ENCODE measurements around the gene MAP3K1. TPM values are rescaled to one million over a fixed set of nuclear protein-coding genes. Genes with fewer than 3 reads are reported as not detected.

The MAP3K1 gene
- total RNA-seq, 4 donors from 2014 or later: 4.2 to 6.8 (median 5.4) TPM

GRCh38 chr5:56849671-56850070, 34.3 kb downstream of the MAP3K1 start:
- no peak for ATAC-seq
- no peak for DNase-seq
- TF ChIP-seq CTCF (IDR thresholded peaks at IDR 0.05 in 4 of 5, conservative IDR thresholded peaks at IDR 0.05 in 1 of 5): no peak
- TF ChIP-seq POLR2A (IDR thresholded peaks at IDR 0.05): no peak
- no peaks in the 10 kb centered on the region for H3K36me3 ChIP-seq
- no peak overlapping the region for H3K27ac ChIP-seq
- intact Hi-C loops (cut with DNase I; ENCODE audit: low total_unique reads): no loop called here
- no peaks in the 10 kb centered on the region for H3K27me3 ChIP-seq
- no peaks in the 10 kb centered on the region for H3K9me3 ChIP-seq
- in situ Hi-C loops (cut with MboI; ENCODE audit: low sequenced_read_pairs in 4 of 4): loop anchor here in 2 of 4 donors (10.0 to 25.0 kb wide), 2 partner anchors 912 to 915 kb away; no protein-coding TSS in a partner anchor
- peaks cover 25 to 62% of the 10 kb centered on the region in 2 donors for H3K4me1 ChIP-seq
- no peak overlapping the region for H3K4me3 ChIP-seq

- intact Hi-C loops (cut with DNase I; ENCODE audit: low total_unique reads): no loop called here
- H3K27ac ChIP-seq: no peak overlapping the region
- no peak overlapping the region for H3K4me3 ChIP-seq
- no peaks in the 10 kb centered on the region for H3K9me3 ChIP-seq
- in situ Hi-C loops (cut with MboI; ENCODE audit: low sequenced_read_pairs in 4 of 4): no loop called here
- H3K27me3 ChIP-seq: no peaks in the 10 kb centered on the region
- no peak for TF ChIP-seq POLR2A (IDR thresholded peaks at IDR 0.05)
- no peak for TF ChIP-seq CTCF (IDR thresholded peaks at IDR 0.05 in 4 of 5, conservative IDR thresholded peaks at IDR 0.05 in 1 of 5)
- H3K4me1 ChIP-seq: peaks cover 31 to 69% of the 10 kb centered on the region in 2 donors
- H3K36me3 ChIP-seq: no peaks in the 10 kb centered on the region
- DNase-seq (no peak), ATAC-seq (no peak)
These were observed 35.1 kb downstream of the MAP3K1 start for GRCh38 chr5:56850423-56850822.

- in situ Hi-C loops (cut with MboI; ENCODE audit: low sequenced_read_pairs in 4 of 4): no loop called here
- Histone ChIP-seq H3K4me3 (no peak overlapping the region), H3K27ac (no peak overlapping the region), H3K27me3 (no peaks in the 10 kb centered on the region), H3K4me1 (peaks cover 35 to 67% of the 10 kb centered on the region in 2 donors), H3K9me3 (no peaks in the 10 kb centered on the region), H3K36me3 (no peaks in the 10 kb centered on the region)
- intact Hi-C loops (cut with DNase I; ENCODE audit: low total_unique reads): no loop called here
- no peak for TF ChIP-seq CTCF (IDR thresholded peaks at IDR 0.05 in 4 of 5, conservative IDR thresholded peaks at IDR 0.05 in 1 of 5)
- TF ChIP-seq POLR2A (IDR thresholded peaks at IDR 0.05): no peak
- DNase-seq: no peak
- no peak for ATAC-seq
These were observed 36.1 kb downstream of the MAP3K1 start for GRCh38 chr5:56851258-56851941.

GRCh38 chr5:56852228-56853000, 37.1 kb downstream of the MAP3K1 start:
- Histone ChIP-seq H3K27ac (peak overlapping the region in 2 of 4 donors; percentile 0 to 36), H3K27me3 (no peaks in the 10 kb centered on the region), H3K4me1 (peaks cover 25 to 57% of the 10 kb centered on the region in 2 donors), H3K36me3 (no peaks in the 10 kb centered on the region), H3K9me3 (no peaks in the 10 kb centered on the region), H3K4me3 (no peak overlapping the region)
- DNase-seq (no peak), ATAC-seq (no peak)
- in situ Hi-C loops (cut with MboI; ENCODE audit: low sequenced_read_pairs in 4 of 4): no loop called here
- intact Hi-C loops (cut with DNase I; ENCODE audit: low total_unique reads): no loop called here
- no peak for TF ChIP-seq POLR2A (IDR thresholded peaks at IDR 0.05)
- TF ChIP-seq CTCF (IDR thresholded peaks at IDR 0.05 in 4 of 5, conservative IDR thresholded peaks at IDR 0.05 in 1 of 5): no peak
